ENCODE results near the gene INTS1. TPM values are rescaled to one million over a fixed set of nuclear protein-coding genes. Genes with fewer than 3 reads are reported as not detected.

INTS1 gene
- total RNA-seq, 1 donor from 2014 or later, result 89.5 TPM

DNA sequence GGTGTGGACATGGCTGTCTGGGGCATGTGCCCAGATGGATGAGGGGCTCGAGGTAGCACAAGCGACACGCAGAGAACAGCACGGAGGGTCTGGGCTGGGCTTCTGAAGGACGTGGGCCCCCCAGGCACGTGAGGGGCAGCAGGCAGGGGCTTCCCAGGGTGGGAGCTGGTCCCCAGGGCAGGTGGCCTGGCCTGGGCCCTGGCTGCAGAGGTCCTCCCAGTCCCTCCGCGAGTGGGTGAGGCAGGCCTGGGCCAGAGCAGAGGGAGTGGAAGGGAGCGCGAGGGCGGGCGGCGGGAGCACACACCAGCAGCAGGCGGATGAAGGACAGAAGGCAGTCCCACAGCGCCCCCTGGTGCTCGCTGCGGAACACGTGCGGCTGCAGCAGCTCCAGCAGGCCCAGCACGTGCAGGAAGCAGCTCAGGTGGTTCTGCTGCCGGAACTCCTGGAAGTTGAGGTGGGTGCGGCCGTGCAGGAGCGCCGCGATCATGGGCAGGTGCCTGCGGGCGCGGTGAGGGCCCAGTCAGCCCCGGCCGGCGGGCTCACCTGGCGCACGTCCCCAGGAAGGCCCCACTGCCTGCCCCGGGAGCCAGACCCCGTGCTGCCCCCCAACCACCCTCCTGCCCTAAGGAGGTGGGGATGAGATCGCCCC lies 30.2 kb downstream of the INTS1 start:
- no peaks in the 10 kb centered on the region for H3K9me3 Mint-ChIP-seq
- intact Hi-C loops (cut with micrococcal nuclease), result no loop called here
- no peaks in the 10 kb centered on the region for H3K27me3 Mint-ChIP-seq
- H3K4me3 Mint-ChIP-seq, result no peak overlapping the region
- H3K27ac Mint-ChIP-seq, result no peak overlapping the region
- H3K4me1 Mint-ChIP-seq, result peaks cover 2% of the 10 kb centered on the region
- DNase-seq, result peak; percentile 94
- peaks cover 5% of the 10 kb centered on the region for H3K36me3 Mint-ChIP-seq (ENCODE audit: low read depth)

DNA sequence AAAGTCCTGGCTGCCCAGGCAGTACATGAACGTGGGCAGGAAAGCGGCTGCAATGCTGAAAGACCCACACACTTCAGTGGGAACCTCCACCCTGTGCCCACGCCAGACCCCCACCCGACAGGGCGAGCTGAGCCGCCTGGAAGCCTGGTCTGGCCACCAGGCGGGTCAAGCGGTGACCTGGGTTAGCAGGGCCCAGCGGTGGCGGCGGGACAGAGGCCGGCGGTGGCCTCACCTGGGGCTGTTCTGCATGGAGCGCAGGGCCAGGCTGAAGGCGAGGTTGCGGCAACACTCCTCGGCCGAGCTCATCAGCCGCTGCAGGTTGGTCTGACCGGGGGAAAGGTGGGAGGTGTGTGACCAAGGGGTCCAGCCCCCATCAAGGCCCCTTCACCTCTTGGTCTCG lies 33.3 kb downstream of the INTS1 start:
- H3K9me3 Mint-ChIP-seq, result no peaks in the 10 kb centered on the region
- intact Hi-C loops (cut with micrococcal nuclease), result no loop called here
- H3K4me3 Mint-ChIP-seq, result no peak overlapping the region
- H3K27me3 Mint-ChIP-seq, result no peaks in the 10 kb centered on the region
- H3K36me3 Mint-ChIP-seq (ENCODE audit: low read depth), result peaks cover 2% of the 10 kb centered on the region
- DNase-seq, result no peak
- peaks cover 2% of the 10 kb centered on the region for H3K4me1 Mint-ChIP-seq
- no peak overlapping the region for H3K27ac Mint-ChIP-seq

DNA sequence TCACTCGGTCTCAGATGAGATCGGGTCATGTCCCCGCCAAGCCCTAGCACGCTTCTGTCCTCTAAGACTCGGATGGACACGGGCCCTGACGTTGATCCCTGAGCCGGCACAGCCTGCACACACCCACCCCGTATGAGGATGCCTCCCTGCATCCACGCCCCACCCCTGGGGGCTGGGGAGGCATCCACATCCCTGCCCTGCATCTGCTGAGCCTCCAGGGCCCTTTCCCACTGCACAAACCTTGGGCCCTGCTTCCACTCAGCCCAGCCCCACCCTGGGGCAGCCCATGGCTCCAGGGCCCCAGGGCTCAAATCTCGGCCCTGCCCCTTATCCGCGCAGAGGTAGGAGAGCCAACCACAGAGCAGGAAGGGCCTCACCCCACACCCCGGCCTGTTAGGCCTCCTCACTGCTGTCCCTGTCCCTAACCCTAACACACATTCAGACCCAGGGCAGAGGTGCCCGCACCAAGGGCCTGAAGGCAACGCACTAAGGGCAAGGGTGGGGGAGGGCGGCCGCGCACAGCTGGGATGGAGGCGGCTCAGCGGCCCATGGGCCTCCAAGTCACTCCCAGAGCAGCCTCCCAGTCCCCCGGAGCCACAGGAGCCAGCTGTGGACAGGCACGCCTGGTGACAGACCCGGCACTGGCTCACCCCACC lies 35.4 kb downstream of the INTS1 start:
- Mint-ChIP-seq H3K4me1 (no peaks in the 10 kb centered on the region), H3K36me3 (ENCODE audit: low read depth) (no peaks in the 10 kb centered on the region), H3K27ac (no peak overlapping the region), H3K9me3 (no peaks in the 10 kb centered on the region), H3K4me3 (no peak overlapping the region), H3K27me3 (no peaks in the 10 kb centered on the region)
- intact Hi-C loops (cut with micrococcal nuclease), result no loop called here
- no peak for DNase-seq

DNA sequence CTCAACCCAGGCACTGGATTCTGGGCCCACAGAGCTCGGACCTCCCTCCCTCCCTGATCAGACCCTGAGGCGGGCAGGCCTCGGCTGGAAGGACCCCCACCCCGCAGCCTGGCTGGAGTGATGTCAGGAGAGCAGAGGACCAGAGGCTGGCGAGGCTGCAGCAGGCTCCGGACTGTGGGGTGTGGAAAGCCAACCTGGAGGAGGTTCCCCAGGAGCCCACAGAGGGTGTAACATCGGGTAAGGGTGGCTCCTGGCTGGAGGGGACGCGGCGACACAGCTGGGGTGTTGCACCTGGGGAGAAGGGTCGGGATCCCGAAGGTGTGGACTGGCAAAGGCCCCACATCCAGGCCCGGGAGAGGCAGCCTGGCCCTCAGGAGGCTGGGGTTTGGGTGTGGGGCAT lies 36.0 kb downstream of the INTS1 start:
- intact Hi-C loops (cut with micrococcal nuclease), result no loop called here
- no peaks in the 10 kb centered on the region for H3K27me3 Mint-ChIP-seq
- H3K4me1 Mint-ChIP-seq, result no peaks in the 10 kb centered on the region
- no peaks in the 10 kb centered on the region for H3K9me3 Mint-ChIP-seq
- no peak overlapping the region for H3K4me3 Mint-ChIP-seq
- no peak overlapping the region for H3K27ac Mint-ChIP-seq
- H3K36me3 Mint-ChIP-seq (ENCODE audit: low read depth), result no peaks in the 10 kb centered on the region
- no peak for DNase-seq

DNA sequence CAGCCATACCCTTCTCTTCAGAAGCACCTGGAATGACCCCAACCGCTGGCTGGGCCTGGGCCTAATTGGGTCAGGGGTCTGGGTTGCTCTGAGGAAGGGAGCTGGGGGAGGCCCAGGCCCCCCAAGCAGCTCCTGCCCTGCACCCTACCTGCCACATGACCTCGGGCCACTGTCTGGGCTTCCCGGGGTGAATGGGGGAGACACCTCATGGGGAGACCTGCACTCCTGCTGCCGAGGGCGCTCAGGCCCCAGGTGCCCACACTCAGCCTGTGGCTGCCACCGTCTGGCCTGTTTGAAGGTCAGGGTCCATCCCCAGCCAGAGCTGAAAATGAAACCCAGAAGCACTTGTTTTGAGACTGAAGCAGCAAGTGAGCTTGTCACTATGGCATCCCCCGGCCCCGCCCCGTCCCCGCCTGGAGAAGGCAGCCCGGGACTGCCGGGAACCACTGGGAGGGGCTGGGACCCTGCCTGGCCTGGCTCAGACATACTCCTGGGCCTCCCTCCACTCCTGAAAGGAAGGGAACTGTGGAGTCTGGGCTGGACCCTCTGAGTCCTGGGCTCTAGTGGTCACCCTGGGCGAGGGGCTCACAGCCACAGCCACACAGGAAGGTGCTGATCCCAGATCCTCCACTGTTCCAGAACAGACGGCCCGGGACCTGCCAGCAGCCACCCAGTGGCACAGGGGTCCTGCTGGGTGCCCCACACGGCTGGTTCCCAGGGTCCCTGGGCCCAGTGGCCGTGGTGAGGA lies 37.5 kb downstream of the INTS1 start:
- H3K4me1 Mint-ChIP-seq, result no peaks in the 10 kb centered on the region
- DNase-seq, result no peak
- no peaks in the 10 kb centered on the region for H3K36me3 Mint-ChIP-seq (ENCODE audit: low read depth)
- H3K4me3 Mint-ChIP-seq, result no peak overlapping the region
- no peaks in the 10 kb centered on the region for H3K27me3 Mint-ChIP-seq
- no peaks in the 10 kb centered on the region for H3K9me3 Mint-ChIP-seq
- intact Hi-C loops (cut with micrococcal nuclease), result no loop called here
- no peak overlapping the region for H3K27ac Mint-ChIP-seq

DNA sequence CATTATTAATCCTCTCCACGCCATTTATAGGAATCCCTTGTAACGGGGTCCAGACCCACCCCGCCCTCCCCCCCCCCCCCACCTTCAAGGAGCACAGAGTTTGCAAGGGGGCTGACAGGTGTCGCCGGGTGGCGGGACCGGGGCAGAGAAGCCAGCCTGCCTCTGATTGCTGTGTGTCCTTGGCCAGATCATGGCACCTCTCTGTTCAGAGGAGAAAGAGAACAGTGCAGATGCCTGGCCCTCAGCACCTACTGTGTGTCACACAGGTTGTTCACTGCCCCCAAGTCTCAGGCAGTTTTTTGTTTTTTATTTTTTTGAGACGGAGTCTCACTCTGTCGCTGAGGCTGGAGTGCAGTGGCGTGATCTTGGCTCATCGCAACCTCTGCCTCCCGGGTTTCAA lies 39.5 kb downstream of the INTS1 start:
- no peak overlapping the region for H3K4me3 Mint-ChIP-seq
- DNase-seq, result no peak
- no peaks in the 10 kb centered on the region for H3K27me3 Mint-ChIP-seq
- no peak overlapping the region for H3K27ac Mint-ChIP-seq
- intact Hi-C loops (cut with micrococcal nuclease), result no loop called here
- no peaks in the 10 kb centered on the region for H3K9me3 Mint-ChIP-seq
- H3K36me3 Mint-ChIP-seq (ENCODE audit: low read depth), result no peaks in the 10 kb centered on the region
- no peaks in the 10 kb centered on the region for H3K4me1 Mint-ChIP-seq

DNA sequence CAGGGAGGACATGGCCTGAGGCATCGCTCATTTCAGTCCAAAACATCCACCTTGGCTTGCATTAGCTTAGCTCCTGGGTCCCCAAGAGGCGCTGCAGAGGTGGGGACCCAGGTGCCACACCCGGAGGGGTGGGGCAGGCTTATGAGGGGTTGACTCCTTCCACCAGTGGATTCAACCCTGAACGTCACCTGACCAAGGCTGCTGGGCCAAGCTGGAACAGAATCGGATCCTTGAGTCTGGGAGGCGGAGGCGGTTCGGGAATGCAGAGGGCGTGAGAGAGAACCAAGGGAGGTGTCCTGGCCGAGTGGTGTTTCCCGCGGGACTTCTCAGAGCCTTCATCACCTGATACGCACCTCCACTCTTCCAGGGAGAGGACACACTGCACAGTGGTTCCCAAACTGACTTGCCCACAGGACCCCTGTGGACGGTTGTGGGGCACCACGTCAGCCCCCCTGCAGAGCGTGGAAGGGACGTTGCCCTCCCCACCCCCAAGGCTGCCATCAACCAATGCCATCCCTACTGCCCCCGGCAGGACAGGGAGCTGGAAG lies 40.4 kb downstream of the INTS1 start:
- intact Hi-C loops (cut with micrococcal nuclease), result no loop called here
- no peak for DNase-seq
- no peak overlapping the region for H3K4me3 Mint-ChIP-seq
- H3K9me3 Mint-ChIP-seq, result no peaks in the 10 kb centered on the region
- H3K36me3 Mint-ChIP-seq (ENCODE audit: low read depth), result no peaks in the 10 kb centered on the region
- H3K4me1 Mint-ChIP-seq, result no peaks in the 10 kb centered on the region
- no peak overlapping the region for H3K27ac Mint-ChIP-seq
- H3K27me3 Mint-ChIP-seq, result no peaks in the 10 kb centered on the region

DNA sequence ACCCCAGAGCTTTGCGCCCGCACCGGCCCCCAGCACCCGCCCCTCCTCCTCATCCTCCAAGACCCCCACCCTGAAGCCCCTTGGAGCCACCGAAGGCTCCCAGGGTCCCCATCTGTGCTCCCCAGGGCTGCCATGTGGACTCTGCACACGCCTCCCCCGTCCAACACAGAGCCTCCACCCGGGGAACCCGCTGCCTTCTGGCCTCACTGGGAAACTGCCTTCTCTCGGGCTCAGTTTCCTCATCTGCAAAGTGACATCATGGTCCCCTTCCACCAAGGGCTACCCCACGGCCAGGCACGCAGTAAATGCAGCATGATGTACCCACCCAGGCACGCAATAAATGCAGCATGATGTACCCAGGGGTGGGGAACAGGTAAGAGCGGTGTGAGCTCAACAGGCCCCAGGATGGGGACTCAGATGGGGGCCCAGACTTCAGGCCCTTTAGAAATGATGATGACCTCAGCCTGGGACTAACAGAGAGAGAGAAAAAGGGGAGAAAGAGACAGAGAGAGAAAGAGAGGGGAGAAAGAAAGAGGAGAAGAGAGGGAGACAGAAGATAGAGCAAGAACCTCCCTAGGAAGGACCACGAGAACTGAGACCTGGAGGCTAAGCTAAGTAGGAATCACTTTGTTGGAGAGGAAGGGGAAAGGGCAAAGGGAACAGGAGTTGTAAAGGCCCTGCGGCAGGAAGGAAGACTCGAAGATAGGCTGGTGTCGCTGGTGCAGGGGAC lies 42.4 kb downstream of the INTS1 start:
- H3K9me3 Mint-ChIP-seq, result no peaks in the 10 kb centered on the region
- peak overlapping the region; percentile 39 for H3K4me3 Mint-ChIP-seq
- no peak overlapping the region for H3K27ac Mint-ChIP-seq
- peaks cover 2% of the 10 kb centered on the region for H3K4me1 Mint-ChIP-seq
- peaks cover 2% of the 10 kb centered on the region for H3K27me3 Mint-ChIP-seq
- DNase-seq, result no peak
- H3K36me3 Mint-ChIP-seq (ENCODE audit: low read depth), result no peaks in the 10 kb centered on the region
- intact Hi-C loops (cut with micrococcal nuclease), result no loop called here

DNA sequence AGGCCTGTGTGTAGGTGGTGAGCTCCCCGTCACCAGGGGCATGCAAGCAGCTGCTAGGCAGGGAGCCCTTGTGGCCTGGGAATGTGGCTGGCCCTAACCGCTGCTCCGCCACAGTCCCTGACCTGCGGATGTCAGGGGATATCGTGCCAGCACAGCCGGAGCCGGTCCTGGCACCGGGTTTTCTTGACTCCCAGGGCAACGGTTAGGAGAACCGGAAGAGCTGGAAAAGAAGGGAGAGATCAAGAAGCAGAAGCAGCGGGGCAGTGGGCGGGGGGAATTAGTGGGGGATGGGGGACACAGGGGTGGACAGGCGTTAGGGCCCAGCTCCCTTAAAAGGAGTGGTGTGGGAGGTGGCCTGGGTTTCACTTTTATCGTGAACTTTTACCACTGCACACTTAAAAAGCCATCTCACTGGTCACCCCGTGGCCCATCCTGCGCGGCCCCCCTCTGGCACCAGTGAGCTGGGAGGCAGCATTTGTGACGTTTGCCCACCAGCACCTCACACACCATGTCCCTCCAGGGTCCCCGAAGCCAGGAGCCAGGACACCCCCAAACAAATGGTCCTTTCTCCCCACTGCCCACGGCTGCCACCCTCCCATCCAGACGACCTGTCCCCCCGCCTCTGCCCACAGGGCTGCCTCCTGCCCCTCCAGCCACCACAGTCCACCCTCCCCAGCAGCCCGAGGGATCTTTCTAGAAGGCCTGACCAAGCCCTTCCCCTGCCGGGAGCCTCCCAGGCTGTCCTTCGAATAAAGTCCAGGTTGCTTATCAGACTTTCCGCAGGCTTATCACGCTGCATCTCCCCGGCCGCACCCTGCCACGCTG lies 43.2 kb downstream of the INTS1 start:
- Mint-ChIP-seq H3K27ac (no peak overlapping the region), H3K9me3 (no peaks in the 10 kb centered on the region), H3K4me1 (peaks cover 2% of the 10 kb centered on the region), H3K4me3 (no peak overlapping the region), H3K36me3 (ENCODE audit: low read depth) (no peaks in the 10 kb centered on the region), H3K27me3 (peaks cover 2% of the 10 kb centered on the region)
- intact Hi-C loops (cut with micrococcal nuclease), result no loop called here
- DNase-seq, result no peak

DNA sequence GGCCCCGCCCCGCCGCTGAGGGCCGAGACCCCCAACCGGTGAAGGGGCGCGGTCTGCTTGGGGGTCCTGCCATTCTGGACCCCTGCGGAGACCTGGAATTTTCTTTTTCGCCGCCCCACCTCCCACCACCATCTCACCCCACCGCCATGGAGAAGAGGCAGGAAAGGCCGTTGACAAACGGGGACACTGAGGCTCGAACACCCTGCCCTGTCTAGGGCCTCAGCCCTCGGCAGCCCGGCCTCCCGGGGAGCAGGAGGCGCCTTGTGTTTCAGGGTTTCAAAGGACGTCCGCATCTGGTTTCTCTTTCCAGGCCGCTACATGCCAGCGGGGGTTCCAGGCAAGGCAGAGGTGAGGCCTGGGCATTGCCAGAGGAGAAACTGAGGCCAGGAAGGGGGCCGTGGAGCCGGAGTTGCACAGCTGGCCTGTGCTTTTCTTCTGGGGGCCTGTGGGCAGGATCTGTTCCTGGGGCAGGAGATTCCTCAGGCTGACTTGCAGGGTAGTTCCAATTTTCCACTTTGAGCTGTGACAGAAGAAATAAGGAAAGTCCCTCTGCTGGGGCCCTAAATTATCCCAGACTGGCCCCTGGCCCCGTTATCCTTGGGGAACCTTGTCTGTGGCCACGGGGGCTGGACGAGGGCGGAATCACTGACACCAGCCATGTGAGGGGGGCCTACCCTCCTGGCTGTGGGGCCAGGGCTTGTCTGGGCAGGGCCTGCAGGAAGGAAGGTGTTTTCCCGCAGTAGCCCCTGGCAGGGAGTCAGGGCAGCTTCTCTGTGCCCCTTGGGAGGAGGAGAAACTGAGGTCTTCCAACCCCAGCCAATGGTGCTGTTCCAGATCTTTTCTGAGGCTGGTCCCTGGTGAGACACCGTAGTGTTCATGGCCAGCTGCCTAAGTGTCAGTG lies 44.0 kb downstream of the INTS1 start:
- intact Hi-C loops (cut with micrococcal nuclease), result loop anchor here (1.0 to 2.0 kb wide), 3 partner anchors 47 to 110 kb away; partner anchors contain the start of gene PSMG3
- H3K27me3 Mint-ChIP-seq, result peaks cover 2% of the 10 kb centered on the region
- H3K9me3 Mint-ChIP-seq, result no peaks in the 10 kb centered on the region
- H3K27ac Mint-ChIP-seq, result no peak overlapping the region
- DNase-seq, result no peak
- no peaks in the 10 kb centered on the region for H3K36me3 Mint-ChIP-seq (ENCODE audit: low read depth)
- peaks cover 2% of the 10 kb centered on the region for H3K4me1 Mint-ChIP-seq
- H3K4me3 Mint-ChIP-seq, result peak overlapping the region; percentile 67

DNA sequence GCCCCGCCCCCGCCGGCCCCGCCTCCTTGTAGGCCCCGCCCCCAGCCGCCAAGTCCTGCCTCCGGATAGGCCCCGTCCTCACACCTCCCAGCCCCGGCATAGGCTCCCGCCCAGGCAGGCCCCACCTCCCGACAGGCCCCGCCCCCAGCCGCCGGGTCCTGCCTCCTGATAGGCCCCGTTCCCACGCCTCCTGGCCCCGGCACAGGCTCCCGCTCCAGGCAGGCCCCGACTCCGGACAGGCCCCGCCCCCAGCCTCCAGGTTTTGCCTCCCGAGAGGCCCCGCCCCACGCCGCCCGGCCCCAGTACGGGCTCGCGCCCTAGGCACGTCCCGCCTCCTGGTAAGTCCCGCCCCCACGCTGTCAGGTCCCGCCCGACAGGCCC lies 44.7 kb downstream of the INTS1 start:
- no peaks in the 10 kb centered on the region for H3K36me3 Mint-ChIP-seq (ENCODE audit: low read depth)
- intact Hi-C loops (cut with micrococcal nuclease), result loop anchor here (1.0 to 2.0 kb wide), 3 partner anchors 46 to 111 kb away; partner anchors contain the start of gene PSMG3
- peaks cover 2% of the 10 kb centered on the region for H3K4me1 Mint-ChIP-seq
- no peaks in the 10 kb centered on the region for H3K9me3 Mint-ChIP-seq
- DNase-seq, result peak; percentile 99
- peak overlapping the region; percentile 78 for H3K4me3 Mint-ChIP-seq
- peaks cover 2% of the 10 kb centered on the region for H3K27me3 Mint-ChIP-seq
- no peak overlapping the region for H3K27ac Mint-ChIP-seq

All from activated CD4-positive, alpha-beta T cell treated with anti-CD3 and anti-CD28 coated beads, Interleukin-2, amount 10 ng/mL, durations not matched to agents 24 days and 14 days (primary cell).